ENCODE results near the gene NR2C2.

DNA sequence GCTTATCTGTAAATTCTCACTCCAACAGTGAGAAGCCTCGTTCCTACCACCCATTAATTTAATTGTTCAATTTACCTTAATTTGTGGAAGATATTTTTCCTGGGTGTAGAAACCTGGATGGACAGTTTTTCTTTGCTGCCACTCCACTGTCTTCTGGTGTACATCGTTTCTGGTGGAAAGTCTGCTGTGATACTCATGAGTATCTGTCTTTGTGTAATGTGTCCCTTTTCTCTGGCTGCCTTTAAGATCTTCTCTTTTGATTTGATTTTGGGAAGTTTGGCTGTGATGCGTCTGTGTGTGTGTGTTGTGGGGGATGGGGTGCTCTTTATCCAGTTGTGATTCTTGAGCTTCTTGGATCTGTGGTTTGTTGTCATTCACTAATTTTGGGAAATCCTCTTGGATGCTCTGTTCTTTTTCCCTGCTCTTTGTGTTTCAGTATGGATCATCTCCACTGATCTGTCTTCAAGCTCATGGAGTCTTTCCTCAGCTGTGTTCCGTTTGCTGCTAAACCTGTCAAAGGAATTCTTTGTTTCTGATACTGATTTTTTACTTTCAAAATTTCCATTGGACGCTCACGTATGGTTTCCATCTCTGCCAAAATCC lies 42.2 kb upstream of the NR2C2 start:
- TF ChIP-seq, protein P1, sequence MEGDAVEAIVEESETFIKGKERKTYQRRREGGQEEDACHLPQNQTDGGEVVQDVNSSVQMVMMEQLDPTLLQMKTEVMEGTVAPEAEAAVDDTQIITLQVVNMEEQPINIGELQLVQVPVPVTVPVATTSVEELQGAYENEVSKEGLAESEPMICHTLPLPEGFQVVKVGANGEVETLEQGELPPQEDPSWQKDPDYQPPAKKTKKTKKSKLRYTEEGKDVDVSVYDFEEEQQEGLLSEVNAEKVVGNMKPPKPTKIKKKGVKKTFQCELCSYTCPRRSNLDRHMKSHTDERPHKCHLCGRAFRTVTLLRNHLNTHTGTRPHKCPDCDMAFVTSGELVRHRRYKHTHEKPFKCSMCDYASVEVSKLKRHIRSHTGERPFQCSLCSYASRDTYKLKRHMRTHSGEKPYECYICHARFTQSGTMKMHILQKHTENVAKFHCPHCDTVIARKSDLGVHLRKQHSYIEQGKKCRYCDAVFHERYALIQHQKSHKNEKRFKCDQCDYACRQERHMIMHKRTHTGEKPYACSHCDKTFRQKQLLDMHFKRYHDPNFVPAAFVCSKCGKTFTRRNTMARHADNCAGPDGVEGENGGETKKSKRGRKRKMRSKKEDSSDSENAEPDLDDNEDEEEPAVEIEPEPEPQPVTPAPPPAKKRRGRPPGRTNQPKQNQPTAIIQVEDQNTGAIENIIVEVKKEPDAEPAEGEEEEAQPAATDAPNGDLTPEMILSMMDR (IDR thresholded peaks at IDR 0.05; ENCODE audit: borderline replicate concordance, extremely low read depth, low read length, poor library complexity, severe bottlenecking): no peak
- no peak for TF ChIP-seq EZH2 (IDR thresholded peaks at IDR 0.05; ENCODE audit: borderline replicate concordance, low read depth, low read length, severe bottlenecking)
